SIG-M5 treated with dmso at 0.1 percent for 504 hours (cell line): Measurements from ENCODE around the gene ADNP2.

Experiments used
- DNase-seq: peaks from one replicate; lab custom pipeline; 2025; ENCODE audit not compliant: unreplicated experiment; lab: John Stamatoyannopoulos, UW

ADNP2 gene, protein sequence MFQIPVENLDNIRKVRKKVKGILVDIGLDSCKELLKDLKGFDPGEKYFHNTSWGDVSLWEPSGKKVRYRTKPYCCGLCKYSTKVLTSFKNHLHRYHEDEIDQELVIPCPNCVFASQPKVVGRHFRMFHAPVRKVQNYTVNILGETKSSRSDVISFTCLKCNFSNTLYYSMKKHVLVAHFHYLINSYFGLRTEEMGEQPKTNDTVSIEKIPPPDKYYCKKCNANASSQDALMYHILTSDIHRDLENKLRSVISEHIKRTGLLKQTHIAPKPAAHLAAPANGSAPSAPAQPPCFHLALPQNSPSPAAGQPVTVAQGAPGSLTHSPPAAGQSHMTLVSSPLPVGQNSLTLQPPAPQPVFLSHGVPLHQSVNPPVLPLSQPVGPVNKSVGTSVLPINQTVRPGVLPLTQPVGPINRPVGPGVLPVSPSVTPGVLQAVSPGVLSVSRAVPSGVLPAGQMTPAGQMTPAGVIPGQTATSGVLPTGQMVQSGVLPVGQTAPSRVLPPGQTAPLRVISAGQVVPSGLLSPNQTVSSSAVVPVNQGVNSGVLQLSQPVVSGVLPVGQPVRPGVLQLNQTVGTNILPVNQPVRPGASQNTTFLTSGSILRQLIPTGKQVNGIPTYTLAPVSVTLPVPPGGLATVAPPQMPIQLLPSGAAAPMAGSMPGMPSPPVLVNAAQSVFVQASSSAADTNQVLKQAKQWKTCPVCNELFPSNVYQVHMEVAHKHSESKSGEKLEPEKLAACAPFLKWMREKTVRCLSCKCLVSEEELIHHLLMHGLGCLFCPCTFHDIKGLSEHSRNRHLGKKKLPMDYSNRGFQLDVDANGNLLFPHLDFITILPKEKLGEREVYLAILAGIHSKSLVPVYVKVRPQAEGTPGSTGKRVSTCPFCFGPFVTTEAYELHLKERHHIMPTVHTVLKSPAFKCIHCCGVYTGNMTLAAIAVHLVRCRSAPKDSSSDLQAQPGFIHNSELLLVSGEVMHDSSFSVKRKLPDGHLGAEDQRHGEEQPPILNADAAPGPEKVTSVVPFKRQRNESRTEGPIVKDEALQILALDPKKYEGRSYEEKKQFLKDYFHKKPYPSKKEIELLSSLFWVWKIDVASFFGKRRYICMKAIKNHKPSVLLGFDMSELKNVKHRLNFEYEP

DNA sequence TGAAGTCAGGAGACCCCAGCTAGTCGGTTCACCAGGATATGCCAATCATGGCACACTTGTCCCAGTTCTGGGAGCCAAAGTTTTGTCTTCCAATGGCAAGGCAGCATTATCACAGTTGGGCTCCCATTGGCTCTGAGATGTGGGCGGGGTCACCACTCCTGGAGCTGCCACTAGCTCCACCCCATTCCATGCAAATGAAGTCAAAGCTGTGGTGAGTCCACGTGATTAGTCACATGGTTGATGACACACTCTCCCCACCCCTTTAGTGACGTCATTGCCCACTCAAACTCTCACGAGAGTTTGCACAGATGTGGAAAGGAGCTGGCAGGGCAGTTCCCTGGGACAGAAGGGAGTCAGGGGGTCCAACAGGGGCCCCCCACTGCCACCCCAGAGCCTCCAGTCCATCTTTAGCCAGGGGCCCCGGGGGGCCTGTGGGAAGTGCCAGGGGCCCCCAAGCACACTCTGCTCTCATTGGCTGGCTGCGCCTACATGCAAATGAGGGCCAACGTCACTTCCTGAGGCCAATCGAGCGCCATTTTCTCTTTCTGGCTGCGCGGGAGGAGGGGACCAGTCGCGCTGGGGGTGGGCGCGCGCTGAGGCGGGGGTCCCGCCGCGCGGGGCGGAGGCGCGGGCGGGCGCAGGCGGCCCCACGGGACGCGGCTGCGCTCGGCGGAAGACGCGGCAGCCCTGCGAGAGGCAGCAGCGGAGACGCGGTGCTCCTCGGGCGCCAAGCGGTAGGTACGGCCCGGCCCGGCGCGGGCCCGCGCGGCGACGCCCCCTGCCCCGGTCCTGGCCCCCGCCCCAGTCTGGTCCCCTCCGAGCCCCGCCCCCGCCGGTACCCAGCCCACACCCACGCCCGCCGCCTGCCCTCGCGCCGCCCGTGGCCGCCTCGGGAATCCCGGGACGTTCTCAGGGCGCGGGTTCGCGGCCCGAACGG lies at the start of gene ADNP2:
ADNP2 (plus strand) TSS at position 524 of the 937 bp plus-strand sequence. CDS start 8,281 bp downstream, outside the sequence.
- peak; percentile 83 for DNase-seq

DNA sequence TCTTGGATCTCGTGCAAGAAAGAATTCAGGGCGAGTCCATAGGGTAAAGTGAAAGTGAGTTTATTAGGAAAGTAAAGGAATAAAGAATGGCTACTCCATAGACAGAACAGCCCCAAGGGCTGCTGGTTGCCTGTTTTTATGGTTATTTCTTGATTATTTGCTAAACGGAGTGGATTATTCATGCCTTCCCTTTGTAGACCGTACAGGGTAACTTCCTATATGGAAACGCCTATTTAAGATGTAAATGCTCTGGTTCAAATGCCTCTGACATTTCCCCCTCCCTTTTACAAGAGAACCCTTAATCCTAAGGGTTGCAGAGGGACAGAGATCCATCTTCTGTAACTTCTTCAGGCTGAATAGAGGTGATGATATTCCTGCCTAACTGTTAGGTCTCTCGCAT lies 49.1 kb upstream of the ADNP2 start:
- DNase-seq, result no peak

DNA sequence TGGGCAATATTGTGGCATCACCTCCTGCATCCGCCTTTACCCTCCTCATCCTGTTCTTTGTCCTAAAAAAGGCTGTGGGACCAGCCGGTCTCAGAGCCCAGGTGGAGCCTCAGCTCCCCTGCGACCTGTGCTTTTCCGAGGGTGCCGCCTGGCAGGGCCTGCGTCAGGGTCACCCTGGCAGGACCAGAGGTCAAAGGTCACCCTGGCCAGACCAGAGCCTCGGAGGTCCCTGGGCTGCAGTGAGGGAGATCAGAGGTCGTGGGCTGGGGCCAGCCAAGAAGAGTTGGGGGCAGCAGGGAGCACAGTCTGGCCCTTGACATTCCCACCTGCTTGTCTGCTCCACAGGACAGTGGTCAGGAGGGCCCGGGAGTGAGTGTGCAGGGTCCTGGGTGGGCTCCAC lies 43.4 kb upstream of the ADNP2 start:
- no peak for DNase-seq

DNA sequence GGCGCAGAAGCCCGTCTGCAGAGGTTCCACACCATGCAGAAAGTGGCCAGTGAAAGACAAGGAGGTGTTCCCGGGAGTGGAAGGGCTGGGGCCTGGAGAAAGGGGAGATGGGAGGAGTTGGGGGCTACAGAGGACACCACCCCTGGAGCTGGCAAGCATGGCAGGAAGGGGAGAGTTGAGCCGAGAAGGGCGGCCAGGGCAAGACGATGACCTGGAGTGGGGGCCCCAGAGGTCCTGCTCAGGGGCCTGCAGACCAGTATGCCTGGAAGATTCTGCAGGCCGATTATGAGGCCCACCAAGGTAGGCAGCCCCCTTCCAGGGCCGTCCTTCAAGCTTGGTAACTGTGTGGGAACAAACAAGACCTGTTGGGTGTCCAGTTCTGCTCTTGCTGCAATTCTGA lies 41.7 kb upstream of the ADNP2 start:
- DNase-seq, result no peak

DNA sequence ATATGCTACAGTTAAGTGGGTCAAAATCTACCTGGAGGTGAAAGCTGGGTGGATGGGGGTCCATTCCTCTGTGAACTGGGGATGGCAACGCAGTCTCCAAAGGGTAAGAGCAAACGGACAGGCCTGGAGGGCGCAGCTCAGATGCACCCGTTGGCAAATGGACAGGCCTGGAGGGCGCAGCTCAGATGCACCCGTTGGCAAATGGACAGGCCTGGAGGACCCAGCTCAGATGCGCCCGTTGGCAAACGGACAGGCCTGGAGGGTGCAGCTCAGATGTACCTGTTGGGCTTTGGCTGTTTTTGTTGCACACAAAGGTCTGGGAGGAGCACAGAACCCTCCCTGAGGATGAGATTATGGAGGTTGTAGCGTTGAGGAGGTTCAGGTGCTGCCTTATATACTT lies 41.2 kb upstream of the ADNP2 start:
- DNase-seq, result no peak

DNA sequence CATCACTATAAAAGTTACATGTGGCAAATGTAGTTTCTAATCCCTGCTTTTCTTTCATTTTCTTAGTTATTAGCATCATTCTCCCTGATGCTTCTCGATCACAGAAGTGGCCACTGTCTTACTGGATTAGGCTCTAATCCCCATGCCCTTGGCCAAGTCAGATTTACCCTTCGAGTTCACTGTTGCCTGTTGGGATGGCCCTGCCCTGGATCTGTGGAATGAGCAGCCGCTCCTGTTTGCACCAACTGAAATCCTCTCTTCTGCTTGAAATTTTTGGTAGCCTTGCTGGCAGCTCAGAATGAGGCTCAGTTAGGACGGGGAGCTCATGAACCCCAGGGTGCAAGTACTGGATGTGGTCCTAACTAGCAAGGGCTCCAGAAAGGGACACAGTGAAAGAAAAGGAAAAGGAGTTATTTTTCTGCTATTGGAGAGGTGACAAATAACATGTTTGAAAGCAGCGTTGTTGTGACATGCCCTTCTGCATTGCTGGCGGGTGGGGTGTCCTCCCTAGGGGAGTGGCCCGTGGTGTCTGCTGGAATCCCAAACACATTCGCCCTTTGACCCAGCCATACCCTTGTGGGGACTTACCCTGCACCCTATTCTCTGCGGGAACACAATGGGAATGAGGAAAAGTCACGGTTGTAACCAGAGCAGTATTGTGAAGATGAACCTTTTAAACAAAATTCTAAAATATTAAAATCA lies 40.3 kb upstream of the ADNP2 start:
- no peak for DNase-seq

DNA sequence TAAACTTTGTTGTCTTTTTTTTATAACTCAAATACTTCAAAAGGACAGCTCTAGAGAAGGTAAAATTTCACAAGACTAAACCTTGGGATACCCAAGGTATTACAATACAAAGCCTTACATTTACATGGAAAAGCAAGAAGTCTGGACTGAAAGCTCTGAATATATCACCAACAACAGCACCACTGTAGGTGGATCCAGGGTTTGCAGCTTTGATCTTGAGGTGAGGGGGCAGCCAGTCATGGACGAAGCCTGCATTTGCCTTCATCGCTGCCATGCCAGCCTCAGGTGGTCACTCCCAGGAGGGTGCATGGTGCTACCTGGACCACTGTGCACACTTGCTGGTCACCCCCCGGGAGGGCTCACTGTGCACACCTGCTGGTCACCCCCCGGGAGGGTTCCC lies 38.2 kb upstream of the ADNP2 start:
- peak; percentile 3 for DNase-seq

DNA sequence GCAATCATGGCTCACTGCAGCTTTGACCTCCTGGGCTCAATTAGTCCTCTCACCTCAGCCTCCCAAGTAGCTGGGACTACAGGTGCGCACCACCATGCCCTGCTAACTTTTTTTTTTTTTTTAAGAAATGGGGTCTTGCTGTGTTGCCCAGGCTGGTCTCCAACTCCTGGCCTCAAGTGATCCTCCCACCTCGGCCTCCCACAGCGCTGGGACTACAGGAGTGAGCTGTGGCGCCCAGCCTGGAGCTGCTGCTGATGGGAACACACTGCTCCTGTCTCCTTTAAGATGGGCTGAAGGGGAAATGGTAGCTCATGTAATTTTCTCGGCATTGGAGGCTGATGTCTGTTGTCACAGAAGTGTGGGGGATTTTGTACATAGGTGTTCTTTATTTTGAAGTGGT lies 34.9 kb upstream of the ADNP2 start:
- DNase-seq, result no peak

DNA sequence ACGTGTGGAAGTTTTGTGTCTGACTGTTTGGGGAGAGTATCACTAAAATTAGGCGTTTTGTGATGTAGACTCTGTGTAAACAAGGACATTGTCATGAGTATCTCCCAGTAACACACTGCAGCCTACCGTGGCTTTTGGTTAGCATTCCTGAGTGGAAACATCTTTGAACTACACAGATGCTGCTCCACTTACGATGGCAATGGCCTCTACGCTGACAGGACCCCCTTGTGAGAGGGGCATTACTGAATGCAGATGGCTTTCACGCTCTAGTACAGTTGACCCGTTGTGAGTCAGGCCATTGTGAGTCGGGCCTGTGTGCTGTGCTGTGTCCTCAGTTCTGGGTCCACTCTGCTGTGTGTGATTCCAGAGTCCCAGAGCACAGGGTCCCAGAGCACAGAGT lies 34.4 kb upstream of the ADNP2 start:
- no peak for DNase-seq

DNA sequence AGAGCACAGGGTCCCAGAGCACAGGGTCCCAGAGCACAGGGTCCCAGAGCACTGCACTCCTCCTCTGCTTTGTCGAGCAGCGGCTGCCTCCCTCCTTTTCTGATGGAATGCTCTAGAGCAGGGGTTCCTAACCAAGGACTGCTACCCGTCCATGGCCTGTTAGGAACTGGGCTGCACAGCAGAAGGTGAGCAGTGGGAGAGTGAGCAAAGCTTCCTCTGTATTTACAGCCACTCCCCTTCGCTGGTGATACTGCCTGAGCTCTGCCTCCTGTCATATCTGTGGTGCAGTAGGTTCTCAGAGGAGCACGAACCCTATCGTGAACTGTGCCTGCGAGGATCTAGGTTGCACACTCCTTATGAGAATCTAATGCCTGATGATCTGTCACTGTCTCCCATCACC lies 33.1 kb upstream of the ADNP2 start:
- DNase-seq, result no peak

DNA sequence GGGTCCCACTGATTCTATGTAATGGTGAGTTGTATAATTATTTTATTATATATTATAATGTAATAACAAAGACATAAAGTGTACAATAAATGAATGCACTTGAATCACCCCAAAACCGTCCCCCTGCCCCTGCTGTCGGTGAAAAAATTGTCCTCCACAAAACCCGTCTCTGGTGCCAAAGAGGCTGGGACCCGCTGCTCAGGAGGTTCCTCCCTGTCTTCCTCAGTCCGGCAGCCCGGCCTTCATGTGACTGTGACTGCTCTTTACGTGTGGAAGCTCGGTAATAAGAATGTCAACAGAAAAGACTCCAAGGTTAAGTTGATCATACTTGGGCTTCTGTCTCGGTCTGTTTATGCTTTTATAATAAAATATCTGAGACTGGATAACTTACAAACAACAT lies 32.7 kb upstream of the ADNP2 start:
- no peak for DNase-seq

DNA sequence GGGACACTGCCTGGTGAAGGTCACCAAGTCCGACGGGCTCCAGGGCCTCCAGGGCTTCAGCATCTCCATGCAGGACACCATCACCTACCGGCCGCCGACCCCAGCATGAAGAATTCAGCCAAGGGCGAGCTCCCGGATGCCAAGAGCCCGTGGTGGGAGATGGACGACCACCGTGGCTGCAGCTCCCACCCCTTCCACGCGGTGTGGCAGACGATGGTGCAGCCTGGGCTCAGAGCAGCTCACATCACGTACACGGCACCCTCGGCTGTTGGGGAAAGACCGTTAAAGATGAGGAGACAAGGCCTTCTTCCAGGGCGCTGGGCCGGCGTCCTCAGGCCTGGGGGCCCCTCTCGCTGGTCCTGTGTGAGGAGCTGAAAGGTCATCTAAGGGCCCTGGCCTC lies 31.2 kb upstream of the ADNP2 start:
- no peak for DNase-seq

DNA sequence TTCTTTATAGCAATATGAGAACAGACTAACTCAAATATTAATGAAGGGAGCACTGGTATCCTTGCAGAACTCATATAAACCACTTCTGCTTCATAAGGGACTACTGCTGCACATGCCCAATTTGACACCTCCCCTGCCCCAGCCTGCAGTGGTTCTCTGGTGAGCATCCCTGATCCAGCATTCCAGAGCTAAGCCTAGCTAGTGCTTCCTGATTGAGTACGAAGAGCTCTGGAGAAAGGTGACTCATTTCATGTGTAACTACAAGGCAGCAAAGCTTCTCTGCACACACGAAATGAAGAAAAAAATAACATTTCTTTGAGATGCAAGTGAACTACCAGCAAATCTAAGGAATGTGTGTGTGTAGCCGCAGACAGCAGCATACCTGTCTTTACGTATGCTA lies 22.8 kb upstream of the ADNP2 start:
- no peak for DNase-seq

DNA sequence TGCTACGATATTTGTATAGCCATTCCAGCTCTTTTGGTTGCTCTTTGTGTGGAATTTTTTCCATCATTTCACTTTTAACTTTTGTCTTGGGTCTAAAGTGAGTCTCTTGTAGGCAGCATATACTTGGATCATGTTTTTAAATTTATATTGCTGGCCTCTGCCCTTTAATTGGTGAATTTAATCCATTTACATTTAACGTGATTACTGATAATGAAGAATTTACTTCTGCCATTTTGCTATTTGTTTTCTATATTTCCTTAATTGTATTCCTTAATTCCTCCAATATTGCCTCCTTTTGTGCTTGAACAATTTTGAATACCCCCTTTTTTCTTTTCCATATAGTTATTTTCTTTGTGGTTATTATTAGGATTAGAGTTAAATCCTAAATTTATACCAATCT lies 21.0 kb upstream of the ADNP2 start:
- DNase-seq, result no peak

DNA sequence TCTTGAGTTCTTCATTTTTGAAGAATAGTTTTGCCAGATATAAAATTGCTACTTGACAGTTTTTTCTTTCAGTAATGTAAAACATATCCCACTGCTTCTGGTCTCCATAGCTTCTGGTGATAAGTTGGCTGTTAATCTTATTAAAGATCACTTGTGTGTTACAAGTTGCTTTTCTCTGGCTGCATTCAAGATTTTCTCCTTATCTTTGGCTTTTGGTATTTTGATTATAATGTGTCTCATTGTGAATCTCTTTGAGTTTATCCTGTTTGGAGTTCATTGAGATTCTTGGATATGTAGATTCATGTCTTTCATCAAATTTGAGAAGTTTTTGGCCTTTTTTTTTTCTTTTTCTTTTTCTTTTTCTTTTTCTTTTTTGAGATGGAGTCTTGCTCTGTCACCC lies 20.2 kb upstream of the ADNP2 start:
- DNase-seq, result no peak

DNA sequence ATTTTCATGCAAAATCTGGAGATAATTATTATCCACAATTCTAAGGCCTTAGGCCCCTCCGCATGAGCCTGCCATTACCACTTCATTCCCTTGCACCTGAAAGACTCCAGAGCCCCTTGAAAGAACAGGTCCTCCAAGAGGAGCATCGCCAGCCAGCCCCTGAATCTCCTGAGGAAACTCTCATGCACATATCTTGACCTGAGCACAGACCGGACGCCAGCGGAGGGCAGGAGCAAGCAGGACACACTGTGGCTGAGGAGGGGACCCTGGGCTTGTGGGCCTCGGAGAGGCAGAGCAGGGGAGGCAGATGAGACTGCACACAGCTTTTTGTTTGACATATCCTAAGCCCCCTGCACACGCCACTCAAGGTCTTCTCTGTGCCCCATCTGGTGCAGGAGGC lies 13.6 kb upstream of the ADNP2 start:
- no peak for DNase-seq

DNA sequence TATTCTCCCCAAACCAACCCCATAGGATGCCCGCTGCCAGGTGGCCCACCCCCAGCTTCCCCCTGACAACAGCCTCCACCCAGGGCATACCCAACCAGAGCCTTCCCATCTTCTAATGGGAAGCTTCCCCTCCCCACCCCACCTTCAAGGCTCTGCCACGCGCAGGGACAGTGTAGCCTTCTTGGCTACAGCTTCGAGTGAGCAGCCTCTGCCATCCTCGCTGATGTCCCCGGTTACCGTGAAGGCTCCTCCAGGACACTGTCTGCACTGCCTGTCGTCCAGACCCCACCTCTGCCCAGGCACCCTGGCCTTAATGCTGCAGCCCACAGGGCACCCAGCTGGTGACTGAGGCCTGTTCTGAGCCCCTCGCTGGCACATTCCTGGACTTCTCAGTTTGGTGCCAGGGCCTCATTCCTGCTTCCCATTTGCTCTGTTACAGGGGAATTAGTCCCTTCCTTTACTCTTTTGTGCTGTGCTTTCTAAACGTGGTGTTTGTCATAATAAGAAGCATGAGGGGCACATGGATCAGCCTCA lies 13.0 kb upstream of the ADNP2 start:
- DNase-seq, result no peak

DNA sequence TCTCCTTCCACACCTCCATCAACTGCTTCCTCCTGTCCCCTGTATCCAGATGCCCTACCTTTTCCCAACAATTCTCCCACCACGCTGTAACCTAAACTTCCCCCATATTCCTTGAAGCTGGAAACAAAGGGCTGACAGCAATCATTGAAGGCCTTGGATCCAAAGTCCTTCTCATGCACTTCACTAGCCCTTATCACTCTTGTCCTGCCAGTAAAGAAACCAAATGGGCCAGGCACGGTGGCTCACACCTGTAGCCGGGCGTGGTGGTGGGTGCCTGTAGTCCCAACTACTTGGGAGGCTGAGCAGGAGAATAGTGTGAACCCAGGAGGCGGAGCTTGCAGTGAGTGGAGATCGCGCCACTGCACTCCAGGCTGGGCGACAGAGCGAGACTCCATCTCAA lies 11.9 kb upstream of the ADNP2 start:
- DNase-seq, result no peak

DNA sequence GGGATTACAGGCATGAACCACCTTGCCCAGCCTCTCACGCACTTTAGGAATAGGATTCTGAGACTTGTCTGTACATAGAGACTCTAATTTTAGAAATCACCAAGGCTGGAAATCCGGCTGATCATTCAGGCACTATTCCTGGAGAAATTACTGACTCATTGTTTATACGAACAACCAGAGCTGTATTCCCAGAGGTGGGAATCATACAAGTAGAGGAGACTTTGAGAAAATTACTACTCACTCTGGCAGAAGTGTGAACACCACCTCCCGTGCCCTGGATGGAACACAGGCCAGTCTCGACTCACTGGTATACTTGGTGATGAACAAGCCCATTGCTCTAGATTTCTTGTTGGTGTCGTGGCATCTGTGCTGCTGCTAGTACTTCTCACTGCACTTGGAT lies 5.8 kb upstream of the ADNP2 start:
- no peak for DNase-seq

DNA sequence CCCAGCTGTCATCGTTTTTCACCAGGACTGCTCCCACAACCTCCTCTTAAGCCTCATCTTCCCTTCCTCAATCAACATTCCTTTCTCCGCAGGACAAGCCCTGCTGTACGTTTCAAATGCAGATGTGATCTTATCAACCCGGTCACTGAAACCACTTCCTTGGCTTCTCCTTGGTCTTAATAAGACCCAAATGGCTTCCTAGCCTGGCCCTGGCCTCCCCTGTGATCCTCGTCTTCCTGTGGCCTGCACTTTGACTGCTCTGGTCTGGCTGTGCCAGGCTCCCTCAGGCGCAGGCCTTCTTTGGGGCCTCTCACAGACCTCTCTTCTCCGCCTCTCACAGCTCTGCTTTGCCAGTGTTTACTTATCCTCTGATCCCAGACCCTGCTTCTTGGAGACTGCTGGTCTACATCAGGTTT lies 4.7 kb upstream of the ADNP2 start:
- DNase-seq, result no peak
